NT2/D1 (cell line): ENCODE data around the gene DES.

Experiments used
- DNase-seq: peaks from one replicate; pipeline ENCODE4 v3.0.0-alpha.2; 2011; ENCODE audit warnings: low read depth, low spot score
- H3K27me3 ChIP-seq: 2 replicates; pipeline ENCODE4 v1.6.0; 2011; ENCODE audit warnings: mild to moderate bottlenecking; ENCODE audit not compliant: insufficient read length, insufficient read depth
- H3K36me3 ChIP-seq: 2 replicates; pipeline ENCODE4 v1.6.1; 2011; ENCODE audit warnings: mild to moderate bottlenecking, low read length, mixed read lengths; ENCODE audit not compliant: insufficient read depth, insufficient read length
- H3K4me1 ChIP-seq: 2 replicates; pipeline ENCODE4 v1.5.1; 2011; ENCODE audit not compliant: insufficient read depth, insufficient read length
- H3K4me3 ChIP-seq: 2 replicates; pipeline ENCODE4 v1.5.1; 2011; ENCODE audit warnings: low read depth; ENCODE audit not compliant: insufficient read length
- H3K9ac ChIP-seq: 2 replicates; pipeline ENCODE4 v1.6.0; 2011; ENCODE audit warnings: low read depth; ENCODE audit not compliant: insufficient read length
- H3K9me3 ChIP-seq: 2 replicates; pipeline ENCODE4 v1.5.1; 2011; ENCODE audit warnings: mild to moderate bottlenecking, low read length; ENCODE audit not compliant: insufficient read depth
- SUZ12 ChIP-seq: IDR thresholded peaks from 2 replicates; pipeline ENCODE4 v1.6.1; 2011; ENCODE audit not compliant: insufficient read length, insufficient read depth; ENCODE audit errors: extremely low read depth
- YY1 ChIP-seq: IDR thresholded peaks from 2 replicates; pipeline ENCODE4 v1.6.1; 2011; ENCODE audit not compliant: insufficient read length, insufficient read depth
- ZNF274 ChIP-seq: IDR thresholded peaks from 2 replicates; pipeline ENCODE4 v1.6.1; 2011; ENCODE audit warnings: mild to moderate bottlenecking, low read depth, low read length

The DES gene

GRCh38 chr2:219384859-219385258, 33.3 kb upstream of the DES start:
- DNase-seq: no peak
- peaks cover 6% of the 10 kb centered on the region for H3K4me1 ChIP-seq
- TF ChIP-seq SUZ12: no peak
- H3K36me3 ChIP-seq: peaks cover 60% of the 10 kb centered on the region
- H3K4me3 ChIP-seq: no peak overlapping the region
- peaks cover 8% of the 10 kb centered on the region for H3K27me3 ChIP-seq
- no peaks in the 10 kb centered on the region for H3K9me3 ChIP-seq
- H3K9ac ChIP-seq: no peak overlapping the region

GRCh38 chr2:219385958-219386520, 32.1 kb upstream of the DES start:
- Histone ChIP-seq H3K9ac (no peak overlapping the region), H3K4me3 (no peak overlapping the region), H3K4me1 (peaks cover 6% of the 10 kb centered on the region), H3K36me3 (peaks cover 52% of the 10 kb centered on the region), H3K27me3 (peaks cover 8% of the 10 kb centered on the region), H3K9me3 (no peaks in the 10 kb centered on the region)
- no peak for TF ChIP-seq SUZ12
- TF ChIP-seq YY1: no peak
- TF ChIP-seq ZNF274: no peak
- no peak for DNase-seq

GRCh38 chr2:219386532-219387280, 31.5 kb upstream of the DES start:
- peak overlapping the region; percentile 86 for H3K9ac ChIP-seq
- TF ChIP-seq SUZ12 (no peak), ZNF274 (no peak), YY1 (no peak)
- peak overlapping the region; percentile 85 for H3K4me3 ChIP-seq
- no peak for DNase-seq
- H3K27me3 ChIP-seq: peaks cover 8% of the 10 kb centered on the region
- H3K9me3 ChIP-seq: no peaks in the 10 kb centered on the region
- H3K4me1 ChIP-seq: peaks cover 6% of the 10 kb centered on the region
- peaks cover 46% of the 10 kb centered on the region for H3K36me3 ChIP-seq

- peaks cover 6% of the 10 kb centered on the region for H3K4me1 ChIP-seq
- no peaks in the 10 kb centered on the region for H3K9me3 ChIP-seq
- peak; percentile 76 for DNase-seq
- H3K9ac ChIP-seq: peak within 1 kb of the TSS; percentile 86
- H3K4me3 ChIP-seq: peak within 1 kb of the TSS; percentile 85
- H3K27me3 ChIP-seq: peaks cover 8% of the 10 kb centered on the region
- peaks cover 38% of the 10 kb centered on the region for H3K36me3 ChIP-seq
- TF ChIP-seq ZNF274 (no peak), YY1 (no peak), SUZ12 (no peak)
Measured at GRCh38 chr2:219387306-219388120, 30.7 kb upstream of the DES start, which contains the start of gene DNPEP. TSS of gene DNPEP (minus strand) at chr2:219387912. CDS start at chr2:219387794, 118 bp downstream.

- Histone ChIP-seq H3K4me1 (peaks cover 6% of the 10 kb centered on the region), H3K9me3 (no peaks in the 10 kb centered on the region), H3K36me3 (peaks cover 30% of the 10 kb centered on the region), H3K4me3 (peak overlapping the region; percentile 60), H3K9ac (peak overlapping the region; percentile 80), H3K27me3 (peaks cover 8% of the 10 kb centered on the region)
- TF ChIP-seq SUZ12: no peak
- TF ChIP-seq ZNF274: no peak
- no peak for TF ChIP-seq YY1
- peak; percentile 88 for DNase-seq
Measured at GRCh38 chr2:219388121-219388906, 29.9 kb upstream of the DES start.

- Histone ChIP-seq H3K36me3 (peaks cover 26% of the 10 kb centered on the region), H3K27me3 (peaks cover 8% of the 10 kb centered on the region), H3K9ac (peak overlapping the region; percentile 80), H3K4me1 (peaks cover 6% of the 10 kb centered on the region), H3K9me3 (no peaks in the 10 kb centered on the region), H3K4me3 (peak overlapping the region; percentile 60)
- DNase-seq: no peak
- TF ChIP-seq ZNF274 (no peak), YY1 (no peak), SUZ12 (no peak)
Measured at GRCh38 chr2:219388907-219389156, 29.3 kb upstream of the DES start.
